NB4 (cell line): ENCODE measurements around the gene NOL11.
A peak's percentile ranks its signal among the peaks of the same experiment; 100 is the strongest.

Source experiments
- CTCF ChIP-seq: IDR thresholded peaks from one replicate; pipeline ENCODE4 v1.5.1; 2012; ENCODE audit warnings: low read depth, low read length
- MAX ChIP-seq: IDR thresholded peaks from 2 replicates; pipeline ENCODE4 v1.6.1; 2011; ENCODE audit warnings: low read depth, low read length
- POLR2A ChIP-seq: IDR thresholded peaks from 2 replicates; pipeline ENCODE4 v1.6.1; 2011; ENCODE audit warnings: mild to moderate bottlenecking; ENCODE audit not compliant: insufficient read length; ENCODE audit errors: extremely low read depth

- TF ChIP-seq POLR2A = no peak
- no peak for TF ChIP-seq CTCF
- peak; percentile 6; the same call in 1 of the 2 replicates for TF ChIP-seq MAX
Observed at GRCh38 chr17:67718325-67718941, 697 bp downstream of the NOL11 start.
